ENCODE results near the gene CHD2.

DNA sequence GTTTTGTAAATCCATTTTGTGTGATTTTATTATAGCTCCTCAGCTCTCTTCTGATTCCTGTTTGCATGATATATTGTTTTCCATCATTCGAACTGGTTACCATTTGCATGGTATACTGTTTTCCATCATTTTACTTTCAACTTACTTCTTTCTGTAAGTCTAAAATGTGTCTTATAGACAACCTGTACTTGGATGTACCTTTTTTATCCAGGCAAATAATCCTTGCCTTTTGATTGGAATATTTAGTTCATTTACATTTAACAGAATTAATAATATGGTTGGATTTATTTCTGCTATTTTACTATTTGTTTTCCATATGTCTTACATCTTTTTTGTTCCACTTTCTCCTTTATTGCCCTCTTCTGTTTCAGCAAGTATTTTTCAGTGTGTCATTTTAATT lies 62.8 kb downstream of the CHD2 start:
- TF ChIP-seq POLR2AphosphoS5 (IDR thresholded peaks at IDR 0.05) (no peak), POLR2A (IDR thresholded peaks at IDR 0.05) (no peak)
- TF ChIP-seq, protein P1, sequence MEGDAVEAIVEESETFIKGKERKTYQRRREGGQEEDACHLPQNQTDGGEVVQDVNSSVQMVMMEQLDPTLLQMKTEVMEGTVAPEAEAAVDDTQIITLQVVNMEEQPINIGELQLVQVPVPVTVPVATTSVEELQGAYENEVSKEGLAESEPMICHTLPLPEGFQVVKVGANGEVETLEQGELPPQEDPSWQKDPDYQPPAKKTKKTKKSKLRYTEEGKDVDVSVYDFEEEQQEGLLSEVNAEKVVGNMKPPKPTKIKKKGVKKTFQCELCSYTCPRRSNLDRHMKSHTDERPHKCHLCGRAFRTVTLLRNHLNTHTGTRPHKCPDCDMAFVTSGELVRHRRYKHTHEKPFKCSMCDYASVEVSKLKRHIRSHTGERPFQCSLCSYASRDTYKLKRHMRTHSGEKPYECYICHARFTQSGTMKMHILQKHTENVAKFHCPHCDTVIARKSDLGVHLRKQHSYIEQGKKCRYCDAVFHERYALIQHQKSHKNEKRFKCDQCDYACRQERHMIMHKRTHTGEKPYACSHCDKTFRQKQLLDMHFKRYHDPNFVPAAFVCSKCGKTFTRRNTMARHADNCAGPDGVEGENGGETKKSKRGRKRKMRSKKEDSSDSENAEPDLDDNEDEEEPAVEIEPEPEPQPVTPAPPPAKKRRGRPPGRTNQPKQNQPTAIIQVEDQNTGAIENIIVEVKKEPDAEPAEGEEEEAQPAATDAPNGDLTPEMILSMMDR (IDR thresholded peaks at IDR 0.05): no peak
